Tibial nerve (tissue), 4 donors: ENCODE data around the gene PVALEF.

ENCODE experiments used
- CTCF ChIP-seq, 5 experiments: fragments of 200-600 bp in 3 of 5; fragments of 450-650 bp in 2 of 5; sonication (generic) in 3 of 5; IDR thresholded peaks; one replicate each; pipeline ENCODE4 v1.5.1; 2016 to 2019; ENCODE audit warnings: antibody characterized with exemption in 5 of 5, mild to moderate bottlenecking in 3 of 5, moderate library complexity in 2 of 5
- EP300 ChIP-seq, 2 donors: sonication (generic); formaldehyde crosslinking; IDR thresholded peaks; one replicate each; pipeline ENCODE4 v1.6.1; 2017; ENCODE audit warnings: antibody characterized with exemption in 2 of 2, mild to moderate bottlenecking in 1 of 2
- POLR2A ChIP-seq, 2 donors: fragments of 450-650 bp; IDR thresholded peaks; one replicate each; pipeline ENCODE4 v1.6.1; 2017; ENCODE audit warnings: antibody characterized with exemption in 2 of 2, mild to moderate bottlenecking in 2 of 2, moderate library complexity in 2 of 2

GRCh38 chr17:81183807-81184206 is 18.5 kb downstream of the PVALEF start:
- no peak for TF ChIP-seq CTCF (IDR thresholded peaks at IDR 0.05)
- TF ChIP-seq EP300 (IDR thresholded peaks at IDR 0.05) = no peak
- no peak for TF ChIP-seq POLR2A (IDR thresholded peaks at IDR 0.05)
